ENCODE measurements around the gene CELF4.

Gene CELF4

DNA sequence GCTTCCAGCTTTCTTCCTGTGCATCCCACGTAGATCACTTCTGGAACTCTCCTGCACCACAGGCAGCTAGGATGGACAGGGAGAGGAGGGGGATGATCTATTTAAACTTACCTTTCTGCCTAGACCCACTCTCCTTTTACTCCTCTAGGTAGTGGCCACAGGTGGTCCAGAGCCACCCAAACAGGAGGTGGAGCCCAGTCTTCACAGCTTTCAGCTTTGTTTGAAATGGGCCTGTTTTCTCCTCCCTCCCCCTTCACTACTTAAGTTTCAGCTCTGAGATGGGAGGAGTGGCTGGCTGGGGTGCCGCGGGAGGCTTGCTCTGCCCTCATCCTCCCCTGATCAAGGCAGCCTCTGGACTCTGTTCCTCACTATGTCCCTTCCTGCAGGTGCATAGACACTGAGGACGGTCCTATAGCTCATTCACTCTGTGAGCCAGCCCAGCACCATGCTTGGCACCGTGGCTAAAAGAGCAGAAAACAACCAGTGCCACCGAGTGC, 12.6 kb upstream of the CELF4 start:
- Histone ChIP-seq H3K4me2 (ENCODE audit: low read depth, low read length, poor library complexity, severe bottlenecking) (no peak overlapping the region), H3K27me3 (ENCODE audit: low read length) (no peaks in the 10 kb centered on the region), H4K20me1 (ENCODE audit: low read depth, low read length) (no peaks in the 10 kb centered on the region), H3K36me3 (ENCODE audit: low read length) (no peaks in the 10 kb centered on the region), H3K9me3 (ENCODE audit: insufficient read depth, low read length) (no peaks in the 10 kb centered on the region), H3K9me2 (replicated peaks; ENCODE audit: insufficient read depth, low read length) (no peaks in the 10 kb centered on the region), H2AFZ (ENCODE audit: low read depth, low read length, severe bottlenecking) (no peak overlapping the region), H3K27ac (ENCODE audit: low read depth, low read length) (no peak overlapping the region), H3K79me2 (ENCODE audit: insufficient read depth, low read length) (no peaks in the 10 kb centered on the region), H3K4me3 (ENCODE audit: insufficient read depth, low read length, poor library complexity, severe bottlenecking) (no peak overlapping the region), H3K9ac (ENCODE audit: low read length) (no peak overlapping the region), H3F3A (ENCODE audit: insufficient read depth) (no peaks in the 10 kb centered on the region)
- TF ChIP-seq, protein P1, sequence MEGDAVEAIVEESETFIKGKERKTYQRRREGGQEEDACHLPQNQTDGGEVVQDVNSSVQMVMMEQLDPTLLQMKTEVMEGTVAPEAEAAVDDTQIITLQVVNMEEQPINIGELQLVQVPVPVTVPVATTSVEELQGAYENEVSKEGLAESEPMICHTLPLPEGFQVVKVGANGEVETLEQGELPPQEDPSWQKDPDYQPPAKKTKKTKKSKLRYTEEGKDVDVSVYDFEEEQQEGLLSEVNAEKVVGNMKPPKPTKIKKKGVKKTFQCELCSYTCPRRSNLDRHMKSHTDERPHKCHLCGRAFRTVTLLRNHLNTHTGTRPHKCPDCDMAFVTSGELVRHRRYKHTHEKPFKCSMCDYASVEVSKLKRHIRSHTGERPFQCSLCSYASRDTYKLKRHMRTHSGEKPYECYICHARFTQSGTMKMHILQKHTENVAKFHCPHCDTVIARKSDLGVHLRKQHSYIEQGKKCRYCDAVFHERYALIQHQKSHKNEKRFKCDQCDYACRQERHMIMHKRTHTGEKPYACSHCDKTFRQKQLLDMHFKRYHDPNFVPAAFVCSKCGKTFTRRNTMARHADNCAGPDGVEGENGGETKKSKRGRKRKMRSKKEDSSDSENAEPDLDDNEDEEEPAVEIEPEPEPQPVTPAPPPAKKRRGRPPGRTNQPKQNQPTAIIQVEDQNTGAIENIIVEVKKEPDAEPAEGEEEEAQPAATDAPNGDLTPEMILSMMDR (IDR thresholded peaks at IDR 0.05; ENCODE audit: insufficient read depth, low read length, poor library complexity, severe bottlenecking), result no peak
- TF ChIP-seq EZH2phosphoT487 (conservative IDR thresholded peaks at IDR 0.05; ENCODE audit: low read length), result no peak

DNA sequence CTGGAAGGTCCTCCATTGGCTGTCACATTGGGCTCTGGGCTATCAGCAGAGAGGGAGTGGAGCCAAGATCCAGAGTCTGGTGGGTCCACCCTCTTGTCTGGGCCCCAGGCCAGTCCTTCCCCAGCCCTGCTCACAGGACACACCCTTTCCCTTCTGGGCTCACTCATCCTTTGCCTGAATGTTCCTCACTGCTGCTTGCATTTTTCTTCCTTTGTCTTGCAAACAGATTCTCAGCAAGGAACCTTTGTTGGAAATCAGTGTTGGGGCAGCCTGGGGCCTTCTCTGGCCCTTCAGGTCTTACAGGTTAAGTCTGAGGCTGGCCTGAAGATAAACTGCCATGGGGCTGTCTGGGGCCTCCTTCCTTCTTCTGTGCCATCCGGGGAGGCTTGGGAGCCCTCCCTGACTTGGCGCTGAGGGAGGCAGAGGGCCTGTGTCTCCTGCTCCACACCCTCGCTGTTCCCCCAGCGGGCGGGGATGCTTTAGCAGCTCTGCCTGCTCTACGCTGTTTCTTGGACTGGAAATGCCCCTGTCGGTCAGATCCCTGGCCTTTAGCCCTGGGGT, 11.5 kb upstream of the CELF4 start:
- Histone ChIP-seq H4K20me1 (ENCODE audit: low read depth, low read length) (no peaks in the 10 kb centered on the region), H3K27me3 (ENCODE audit: low read length) (no peaks in the 10 kb centered on the region), H3K36me3 (ENCODE audit: low read length) (no peaks in the 10 kb centered on the region), H3K9ac (ENCODE audit: low read length) (no peak overlapping the region), H3K9me3 (ENCODE audit: insufficient read depth, low read length) (no peaks in the 10 kb centered on the region), H3K27ac (ENCODE audit: low read depth, low read length) (no peak overlapping the region), H3K9me2 (replicated peaks; ENCODE audit: insufficient read depth, low read length) (no peaks in the 10 kb centered on the region), H2AFZ (ENCODE audit: low read depth, low read length, severe bottlenecking) (no peak overlapping the region), H3F3A (ENCODE audit: insufficient read depth) (no peaks in the 10 kb centered on the region), H3K79me2 (ENCODE audit: insufficient read depth, low read length) (no peaks in the 10 kb centered on the region), H3K4me2 (ENCODE audit: low read depth, low read length, poor library complexity, severe bottlenecking) (no peak overlapping the region), H3K4me3 (ENCODE audit: insufficient read depth, low read length, poor library complexity, severe bottlenecking) (no peak overlapping the region)
- no peak for TF ChIP-seq EZH2phosphoT487 (conservative IDR thresholded peaks at IDR 0.05; ENCODE audit: low read length)
- TF ChIP-seq, protein P1 (IDR thresholded peaks at IDR 0.05; ENCODE audit: insufficient read depth, low read length, poor library complexity, severe bottlenecking), result no peak

DNA sequence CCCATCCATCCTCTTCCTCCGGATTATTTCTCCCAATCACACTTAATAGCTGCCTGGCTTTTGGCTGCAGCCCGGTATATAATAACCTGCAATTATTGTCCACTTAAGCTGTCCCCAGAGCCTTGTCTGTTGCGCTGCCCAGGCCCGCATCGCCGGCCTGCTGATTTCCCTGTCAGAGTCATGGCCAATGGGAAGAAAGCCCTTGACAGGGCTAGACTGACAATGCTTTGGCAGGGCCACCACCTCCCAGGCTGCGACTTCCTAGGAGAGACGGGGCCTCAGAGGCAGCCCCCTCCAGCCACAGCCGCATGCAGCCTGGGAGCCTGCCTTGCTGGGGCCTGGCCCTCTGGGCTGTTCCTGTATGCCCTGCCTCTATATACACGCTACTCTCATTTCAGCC, 10.0 kb upstream of the CELF4 start:
- TF ChIP-seq, protein P1 (IDR thresholded peaks at IDR 0.05; ENCODE audit: insufficient read depth, low read length, poor library complexity, severe bottlenecking), result no peak
- TF ChIP-seq EZH2phosphoT487 (conservative IDR thresholded peaks at IDR 0.05; ENCODE audit: low read length), result no peak
- H3K4me3 ChIP-seq (ENCODE audit: insufficient read depth, low read length, poor library complexity, severe bottlenecking), result no peak overlapping the region
- H3K27ac ChIP-seq (ENCODE audit: low read depth, low read length), result no peak overlapping the region

More for the DNA sequence above, 10.0 kb upstream of the CELF4 start:
- H3K4me2 ChIP-seq (ENCODE audit: low read depth, low read length, poor library complexity, severe bottlenecking), result no peak overlapping the region
- no peaks in the 10 kb centered on the region for H3K9me2 ChIP-seq (replicated peaks; ENCODE audit: insufficient read depth, low read length)
- H3K9me3 ChIP-seq (ENCODE audit: insufficient read depth, low read length), result no peaks in the 10 kb centered on the region
- no peaks in the 10 kb centered on the region for H3K36me3 ChIP-seq (ENCODE audit: low read length)
- H3F3A ChIP-seq (ENCODE audit: insufficient read depth), result no peaks in the 10 kb centered on the region
- no peaks in the 10 kb centered on the region for H3K79me2 ChIP-seq (ENCODE audit: insufficient read depth, low read length)
- H3K9ac ChIP-seq (ENCODE audit: low read length), result no peak overlapping the region
- H4K20me1 ChIP-seq (ENCODE audit: low read depth, low read length), result no peaks in the 10 kb centered on the region
- no peak overlapping the region for H2AFZ ChIP-seq (ENCODE audit: low read depth, low read length, severe bottlenecking)
- no peaks in the 10 kb centered on the region for H3K27me3 ChIP-seq (ENCODE audit: low read length)
